HepG2 (cell line): ENCODE measurements around the gene XPOT. TPM values are rescaled to one million over a fixed set of nuclear protein-coding genes. Genes with fewer than 3 reads are reported as not detected.

Experiments used
- ATAC-seq: fragments of 200-7000 bp; cut with Tn5 transposase; 3 replicates; pipeline ENCODE4 v1.9.1; 2020; ENCODE audit warnings: mild to moderate bottlenecking, moderate library complexity
- BruUV-seq: library from RNA; stranded (reverse); fragments of 400-500 nt; replicated peaks from 2 replicates; lab custom pipeline; 2021; lab: Mats Ljungman, UMichigan
- CTCF ChIA-PET: fragments of 300-600 bp; formaldehyde crosslinking; extraction: SDS; loops from one replicate; lab custom pipeline; 2021; ENCODE audit warnings: low total read pairs, inconsistent platforms, low intra/inter-chr PET ratio; lab: Yijun Ruan, JAX
- POLR2A ChIA-PET: fragments of 350-600 bp; sonication (Branson Sonifier 250); formaldehyde crosslinking; loops from one replicate; lab custom pipeline; 2020; ENCODE audit warnings: antibody characterized with exemption, inconsistent platforms; lab: Yijun Ruan, JAX
- DNase-seq: peaks from one replicate; pipeline ENCODE4 v3.0.0-alpha.2; 2015; ENCODE audit warnings: low spot score
- FAIRE-seq: peaks from 3 replicates; lab custom pipeline; 2011; peaks lifted over from hg19 to GRCh38; lab: Jason Lieb, UNC
- H2AFZ ChIP-seq: one replicate; pipeline ENCODE4 v1.6.1; 2011; ENCODE audit warnings: low read length, inconsistent platforms
- H3K27ac ChIP-seq: fragments of 300-600 bp; 3 replicates; pipeline ENCODE4 v1.8.0; 2011; ENCODE audit warnings: mixed run types, mild to moderate bottlenecking, mixed read lengths, low read length, inconsistent platforms; ENCODE audit not compliant: insufficient read depth; ENCODE audit errors: extremely low read length
- H3K27me3 ChIP-seq, 2 experiments: fragments of 200-600 bp in 1 of 2; 2 replicates in 1 of 2; 3 replicates in 1 of 2; pipeline versions ENCODE4 v1.6.0 to v1.8.0; 2011; ENCODE audit warnings: low read length in 2 of 2, mild to moderate bottlenecking in 2 of 2, moderate library complexity in 2 of 2, inconsistent platforms in 1 of 2; ENCODE audit not compliant: insufficient read depth in 2 of 2, control insufficient read depth in 1 of 2
- H3K36me3 ChIP-seq, 2 experiments: fragments of 200-600 bp in 1 of 2; replicated peaks in 1 of 2; 2 replicates in 1 of 2; 3 replicates in 1 of 2; pipeline versions ENCODE4 v1.5.1 to v1.8.0; 2011; ENCODE audit warnings: low read length in 2 of 2, inconsistent platforms in 1 of 2; ENCODE audit not compliant: insufficient read depth in 2 of 2, control insufficient read depth in 1 of 2
- H3K4me1 ChIP-seq: 2 replicates; pipeline ENCODE4 v1.5.1; 2012; ENCODE audit warnings: low read length, inconsistent platforms; ENCODE audit not compliant: insufficient read depth
- H3K4me2 ChIP-seq: 2 replicates; pipeline ENCODE4 v1.6.0; 2011; ENCODE audit warnings: low read depth, low read length, inconsistent platforms
- H3K4me3 ChIP-seq, 3 experiments: fragments of 200-600 bp in 1 of 3; sonication (generic), shearing (Covaris generic) in 1 of 3; replicated peaks in 1 of 3; 2 replicates each; pipeline ENCODE4 v1.5.1; 2011 to 2016; ENCODE audit warnings: low read length in 3 of 3, inconsistent platforms in 2 of 3, low read depth in 2 of 3, mild to moderate bottlenecking in 2 of 3, control low read depth in 1 of 3, mixed read lengths in 1 of 3; ENCODE audit not compliant: insufficient read depth in 1 of 3
- H3K79me2 ChIP-seq: one replicate; pipeline ENCODE4 v1.6.1; 2011; ENCODE audit warnings: low read length, inconsistent platforms; ENCODE audit not compliant: insufficient read depth
- H3K9ac ChIP-seq: 2 replicates; pipeline ENCODE4 v1.6.0; 2011; ENCODE audit warnings: mild to moderate bottlenecking, low read depth, low read length, inconsistent platforms; ENCODE audit not compliant: insufficient read depth
- H3K9me3 ChIP-seq: 2 replicates; pipeline ENCODE4 v1.5.1; 2012; ENCODE audit warnings: mild to moderate bottlenecking, low read length
- H4K20me1 ChIP-seq: 2 replicates; pipeline ENCODE4 v1.6.0; 2011; ENCODE audit warnings: inconsistent platforms, mild to moderate bottlenecking, low read length, moderate library complexity; ENCODE audit not compliant: insufficient read depth
- ATM ChIP-seq: fragments of 450-650 bp; IDR thresholded peaks from 2 replicates; pipeline ENCODE4 v1.7.1; 2017; ENCODE audit warnings: mild to moderate bottlenecking, borderline replicate concordance
- CREB3 ChIP-seq: sonication (generic); formaldehyde crosslinking; IDR thresholded peaks from 2 replicates; pipeline ENCODE4 v1.5.0; 2020; ENCODE audit warnings: missing genetic modification reagents
- KDM1A ChIP-seq: IDR thresholded peaks from 2 replicates; pipeline ENCODE4 v1.6.1; 2016; ENCODE audit warnings: missing compliant biosample characterization
- MXI1 ChIP-seq: IDR thresholded peaks from 3 replicates; pipeline ENCODE4 v1.6.1; 2012; ENCODE audit warnings: low read depth, low read length, inconsistent platforms, borderline replicate concordance
- PAX8 ChIP-seq: sonication (generic); formaldehyde crosslinking; IDR thresholded peaks from 2 replicates; pipeline ENCODE4 v1.8.0; 2022; ENCODE audit warnings: mild to moderate bottlenecking, missing genetic modification reagents, borderline replicate concordance
- RAD51 ChIP-seq: fragments of 450-650 bp; IDR thresholded peaks from 2 replicates; pipeline ENCODE4 v1.6.1; 2016; ENCODE audit warnings: borderline replicate concordance
- TCF7L2 ChIP-seq: IDR thresholded peaks from 2 replicates; pipeline ENCODE4 v1.6.1; 2011; ENCODE audit warnings: mild to moderate bottlenecking, low read depth, low read length, moderate library complexity
- THAP7 ChIP-seq: sonication (generic); formaldehyde crosslinking; IDR thresholded peaks from 2 replicates; pipeline ENCODE4 v1.8.1; 2023; ENCODE audit warnings: mild to moderate bottlenecking, missing genetic modification reagents
- TSC22D2 ChIP-seq: sonication (generic); formaldehyde crosslinking; IDR thresholded peaks from 2 replicates; pipeline ENCODE4 v1.5.1; 2020; ENCODE audit warnings: missing genetic modification reagents, mild to moderate bottlenecking, borderline replicate concordance
- ZNF121 ChIP-seq: sonication (generic); formaldehyde crosslinking; IDR thresholded peaks from 2 replicates; pipeline ENCODE4 v1.5.0; 2020; ENCODE audit warnings: mild to moderate bottlenecking, missing genetic modification reagents
- ZNF230 ChIP-seq: sonication (generic); formaldehyde crosslinking; IDR thresholded peaks from 2 replicates; pipeline ENCODE4 v1.4.0; 2020; ENCODE audit warnings: mild to moderate bottlenecking, missing genetic modification reagents
- ZNF292 ChIP-seq: sonication (generic); formaldehyde crosslinking; IDR thresholded peaks from 2 replicates; pipeline ENCODE4 v1.8.1; 2022; ENCODE audit warnings: mild to moderate bottlenecking, low read depth, missing genetic modification reagents, borderline replicate concordance
- ZNF484 ChIP-seq: sonication (generic); formaldehyde crosslinking; IDR thresholded peaks from 2 replicates; pipeline ENCODE4 v1.5.1; 2020; ENCODE audit warnings: mild to moderate bottlenecking, low read depth, missing genetic modification reagents, borderline replicate concordance
- ZNF546 ChIP-seq: sonication (generic); formaldehyde crosslinking; conservative IDR thresholded peaks from 2 replicates; pipeline ENCODE4 v1.8.1; 2023; ENCODE audit warnings: mild to moderate bottlenecking, missing genetic modification reagents
- ZNF720 ChIP-seq: sonication (generic); formaldehyde crosslinking; IDR thresholded peaks from 2 replicates; pipeline ENCODE4 v1.4.0; 2020; ENCODE audit warnings: missing genetic modification reagents
- ZNF724P ChIP-seq: sonication (generic); formaldehyde crosslinking; IDR thresholded peaks from 2 replicates; pipeline ENCODE4 v1.8.0; 2022; ENCODE audit warnings: missing genetic modification reagents, borderline replicate concordance
- ZSCAN9 ChIP-seq: IDR thresholded peaks from 2 replicates; pipeline ENCODE4 v1.6.1; 2016; ENCODE audit warnings: borderline replicate concordance
- whole genome bisulfite sequencing: methylation state at CpG from one replicate; pipeline ENCODE4 v1.1.6; 2017; ENCODE audit warnings: low lambda C conversion rate; 5-methylcytosine and 5-hydroxymethylcytosine counted together
- in situ Hi-C: cut with HindIII; loops from 2 replicates; pipeline ENCODE4 v1.10.0; 2017; ENCODE audit warnings: low pct_unique_long_range_greater_than_20kb; ENCODE audit not compliant: extremely low pct_ligation_motif_present
- intact Hi-C: fragments of 100-400 bp; cut with micrococcal nuclease; formaldehyde crosslinking; loops from one replicate; pipeline ENCODE4 v1.10.0; 2022; ENCODE audit not compliant: unreplicated experiment
- polyA plus RNA-seq, 8 experiments: library from polyadenylated mRNA; depleted of rRNA in 3 of 8; stranded (reverse) in 7 of 8; unstranded in 1 of 8; fragments of >200 nt; fragmentation: Illumina TruSeq in 4 of 8; extraction: Trizol in 4 of 8; gene quantifications; 2 replicates each; pipeline versions ENCODE4 v1.2.1 to v1.2.3, GENCODE V29; 2011 to 2016; ENCODE audit warnings: low read depth in 4 of 8, missing spikeins in 1 of 8, mixed read lengths in 1 of 8; ENCODE audit not compliant: insufficient read depth in 1 of 8
- total RNA-seq, 5 experiments: library from RNA; depleted of rRNA; stranded (reverse); fragments of >200 nt; fragmentation: Illumina TruSeq; extraction: Trizol; gene quantifications; 2 replicates each; pipeline ENCODE4 v1.2.3, GENCODE V29; 2016; ENCODE audit warnings: low read depth in 1 of 5
- TF ChIP-seq, protein P1 (sequence below), 2 experiments: sonication (generic) in 1 of 2; formaldehyde crosslinking in 1 of 2; IDR thresholded peaks; 2 replicates each; pipeline versions ENCODE4 v1.4.0 to v1.6.1; 2018 to 2020; ENCODE audit warnings: missing genetic modification reagents in 2 of 2, borderline replicate concordance in 1 of 2, low read depth in 1 of 2, mild to moderate bottlenecking in 1 of 2, missing biosample characterization in 1 of 2
- TF ChIP-seq, protein P2 (sequence below): sonication (generic); formaldehyde crosslinking; IDR thresholded peaks from 2 replicates; pipeline ENCODE4 v1.5.0; 2020; ENCODE audit warnings: missing genetic modification reagents

Gene XPOT
- total and polyA plus RNA-seq, 2 of the 13 experiments (the other 11 are each of a cell fraction or from before 2014, with no cell fraction given): 93.8 to 102 TPM

DNA sequence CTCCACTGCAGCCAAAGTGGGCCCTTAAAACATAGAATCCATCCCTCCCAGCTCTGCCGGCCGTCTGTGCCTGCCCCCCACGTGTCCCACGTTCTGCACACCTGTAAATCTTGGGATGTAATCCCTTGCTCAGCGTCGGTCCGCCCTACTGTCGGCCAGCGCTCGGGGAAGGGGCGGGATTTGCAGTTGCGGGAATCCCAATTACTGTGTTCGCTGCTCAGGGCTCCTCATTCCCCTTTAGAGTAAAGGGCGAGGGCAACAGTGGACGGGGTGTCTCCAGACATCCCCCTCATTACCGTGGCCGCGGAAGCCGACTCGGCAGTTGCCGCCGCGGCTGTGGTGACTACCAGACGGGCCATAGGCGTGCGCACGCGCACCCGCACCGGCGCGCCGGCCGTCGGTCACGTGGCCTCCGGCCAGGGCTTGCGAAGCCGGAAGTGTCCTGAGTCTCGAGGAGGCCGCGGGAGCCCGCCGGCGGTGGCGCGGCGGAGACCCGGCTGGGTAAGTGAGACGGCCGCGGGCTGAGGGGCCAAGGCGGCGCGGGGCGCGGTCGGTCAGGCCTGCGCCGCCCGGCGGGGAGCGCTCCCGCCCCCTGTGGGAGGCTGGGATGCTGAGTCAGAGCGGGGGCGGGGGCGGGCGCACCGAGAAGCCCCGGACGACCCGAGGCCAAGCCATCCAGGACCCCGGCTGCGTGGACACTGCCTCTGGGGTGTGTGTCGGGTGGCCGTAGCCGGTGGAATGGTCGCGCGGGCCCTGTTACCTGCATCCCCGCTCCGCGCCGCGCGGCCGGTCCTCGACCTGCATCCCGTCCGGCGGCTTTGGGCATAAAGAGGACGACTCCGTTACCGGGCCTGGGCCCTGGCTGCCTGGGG, 47.7 kb downstream of the XPOT start, which contains the start of gene TBK1:
TSS of gene TBK1 (plus strand) at position 434 of the 872 bp plus-strand sequence. CDS start 3,751 bp downstream, outside the sequence.
- FAIRE-seq: no peak
- ATAC-seq: peak; percentile 93
- CTCF ChIA-PET: no interaction called here
- intact Hi-C loops (loop anchor here (5.0 kb wide), 2 partner anchors 45 to 245 kb away; no protein-coding TSS in a partner anchor), in situ Hi-C loops (no loop called here)
- Histone ChIP-seq H3K36me3 (peaks cover 0 to 18% of the 10 kb centered on the region in 2 experiments; a peak in 2 of 5 replicates), H3K79me2 (peaks cover 41% of the 10 kb centered on the region), H3K9me3 (no peaks in the 10 kb centered on the region), H3K27ac (peak within 1 kb of the TSS; percentile 85), H4K20me1 (peaks cover 5% of the 10 kb centered on the region; the same call in 1 of the 2 replicates), H2AFZ (no peak within 1 kb of the TSS), H3K4me3 (peak within 1 kb of the TSS; percentile 90 to 98 (median 96)), H3K27me3 (no peaks in the 10 kb centered on the region), H3K9ac (peak within 1 kb of the TSS; percentile 89), H3K4me2 (peak within 1 kb of the TSS; percentile 75), H3K4me1 (peaks cover 42% of the 10 kb centered on the region)
- WGBS: 0% methylated on average over 14 of the region's 94 CpGs
- BruUV-seq: no TSS peak
- peak; percentile 80 for DNase-seq
- POLR2A ChIA-PET: interaction anchor here (1.5 kb wide), 1 partner anchor 15 kb away, joined by 3 read pairs; no protein-coding TSS in a partner anchor
- TF ChIP-seq TCF7L2 (no peak), RAD51 (peak; percentile 76; the same call in 1 of the 2 replicates), ZNF720 (no peak), THAP7 (CRISPR knock-in tag) (peak; percentile 77; the same call in 1 of the 2 replicates), ZNF121 (CRISPR knock-in tag) (no peak), ZNF724P (CRISPR knock-in tag) (peak; percentile 45; the same call in 1 of the 2 replicates), PAX8 (CRISPR knock-in tag) (no peak), KDM1A (CRISPR knock-in tag) (no peak), ZNF484 (no peak), ZNF292 (CRISPR knock-in tag) (no peak), ATM (no peak), ZSCAN9 (CRISPR knock-in tag) (no peak), ZNF546 (CRISPR knock-in tag) (0 out of 2 replicates have a peak, but pooled peaks have one; percentile 61), MXI1 (peak; percentile 88; the same call in 1 of the 3 replicates), ZNF230 (no peak), CREB3 (CRISPR knock-in tag) (peak; percentile 34; the same call in 1 of the 2 replicates), TSC22D2 (CRISPR knock-in tag) (no peak)
- TF ChIP-seq, protein P1, sequence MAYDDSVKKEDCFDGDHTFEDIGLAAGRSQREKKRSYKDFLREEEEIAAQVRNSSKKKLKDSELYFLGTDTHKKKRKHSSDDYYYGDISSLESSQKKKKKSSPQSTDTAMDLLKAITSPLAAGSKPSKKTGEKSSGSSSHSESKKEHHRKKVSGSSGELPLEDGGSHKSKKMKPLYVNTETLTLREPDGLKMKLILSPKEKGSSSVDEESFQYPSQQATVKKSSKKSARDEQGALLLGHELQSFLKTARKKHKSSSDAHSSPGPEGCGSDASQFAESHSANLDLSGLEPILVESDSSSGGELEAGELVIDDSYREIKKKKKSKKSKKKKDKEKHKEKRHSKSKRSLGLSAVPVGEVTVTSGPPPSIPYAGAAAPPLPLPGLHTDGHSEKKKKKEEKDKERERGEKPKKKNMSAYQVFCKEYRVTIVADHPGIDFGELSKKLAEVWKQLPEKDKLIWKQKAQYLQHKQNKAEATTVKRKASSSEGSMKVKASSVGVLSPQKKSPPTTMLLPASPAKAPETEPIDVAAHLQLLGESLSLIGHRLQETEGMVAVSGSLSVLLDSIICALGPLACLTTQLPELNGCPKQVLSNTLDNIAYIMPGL (CRISPR knock-in tag; IDR thresholded peaks at IDR 0.05; ENCODE audit: borderline replicate concordance in 1 of 2, low read depth in 1 of 2): peak in 1 of 2 experiments; percentile 65; a peak in 3 of 4 replicates
- TF ChIP-seq, protein P2, sequence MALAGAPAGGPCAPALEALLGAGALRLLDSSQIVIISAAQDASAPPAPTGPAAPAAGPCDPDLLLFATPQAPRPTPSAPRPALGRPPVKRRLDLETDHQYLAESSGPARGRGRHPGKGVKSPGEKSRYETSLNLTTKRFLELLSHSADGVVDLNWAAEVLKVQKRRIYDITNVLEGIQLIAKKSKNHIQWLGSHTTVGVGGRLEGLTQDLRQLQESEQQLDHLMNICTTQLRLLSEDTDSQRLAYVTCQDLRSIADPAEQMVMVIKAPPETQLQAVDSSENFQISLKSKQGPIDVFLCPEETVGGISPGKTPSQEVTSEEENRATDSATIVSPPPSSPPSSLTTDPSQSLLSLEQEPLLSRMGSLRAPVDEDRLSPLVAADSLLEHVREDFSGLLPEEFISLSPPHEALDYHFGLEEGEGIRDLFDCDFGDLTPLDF (CRISPR knock-in tag): peak; percentile 50; the same call in 1 of the 2 replicates
